HepG2 (cell line): ENCODE measurements around the gene MSI2. TPM values are rescaled to one million over a fixed set of nuclear protein-coding genes. Genes with fewer than 3 reads are reported as not detected.

Experiments used
- ATAC-seq: fragments of 200-7000 bp; cut with Tn5 transposase; 3 replicates; pipeline ENCODE4 v1.9.1; 2020; ENCODE audit warnings: mild to moderate bottlenecking, moderate library complexity
- BruUV-seq: library from RNA; stranded (reverse); fragments of 400-500 nt; replicated peaks from 2 replicates; lab custom pipeline; 2021; lab: Mats Ljungman, UMichigan
- CTCF ChIA-PET: fragments of 300-600 bp; formaldehyde crosslinking; extraction: SDS; loops from one replicate; lab custom pipeline; 2021; ENCODE audit warnings: low total read pairs, inconsistent platforms, low intra/inter-chr PET ratio; lab: Yijun Ruan, JAX
- POLR2A ChIA-PET: fragments of 350-600 bp; sonication (Branson Sonifier 250); formaldehyde crosslinking; loops from one replicate; lab custom pipeline; 2020; ENCODE audit warnings: antibody characterized with exemption, inconsistent platforms; lab: Yijun Ruan, JAX
- DNase-seq: peaks from one replicate; pipeline ENCODE4 v3.0.0-alpha.2; 2015; ENCODE audit warnings: low spot score
- FAIRE-seq: peaks from 3 replicates; lab custom pipeline; 2011; peaks lifted over from hg19 to GRCh38; lab: Jason Lieb, UNC
- H2AFZ ChIP-seq: one replicate; pipeline ENCODE4 v1.6.1; 2011; ENCODE audit warnings: low read length, inconsistent platforms
- H3K27ac ChIP-seq: fragments of 300-600 bp; 3 replicates; pipeline ENCODE4 v1.8.0; 2011; ENCODE audit warnings: mixed run types, mild to moderate bottlenecking, mixed read lengths, low read length, inconsistent platforms; ENCODE audit not compliant: insufficient read depth; ENCODE audit errors: extremely low read length
- H3K27me3 ChIP-seq, 2 experiments: fragments of 200-600 bp in 1 of 2; 2 replicates in 1 of 2; 3 replicates in 1 of 2; pipeline versions ENCODE4 v1.6.0 to v1.8.0; 2011; ENCODE audit warnings: low read length in 2 of 2, mild to moderate bottlenecking in 2 of 2, moderate library complexity in 2 of 2, inconsistent platforms in 1 of 2; ENCODE audit not compliant: insufficient read depth in 2 of 2, control insufficient read depth in 1 of 2
- H3K36me3 ChIP-seq, 2 experiments: fragments of 200-600 bp in 1 of 2; replicated peaks in 1 of 2; 2 replicates in 1 of 2; 3 replicates in 1 of 2; pipeline versions ENCODE4 v1.5.1 to v1.8.0; 2011; ENCODE audit warnings: low read length in 2 of 2, inconsistent platforms in 1 of 2; ENCODE audit not compliant: insufficient read depth in 2 of 2, control insufficient read depth in 1 of 2
- H3K4me1 ChIP-seq: 2 replicates; pipeline ENCODE4 v1.5.1; 2012; ENCODE audit warnings: low read length, inconsistent platforms; ENCODE audit not compliant: insufficient read depth
- H3K4me2 ChIP-seq: 2 replicates; pipeline ENCODE4 v1.6.0; 2011; ENCODE audit warnings: low read depth, low read length, inconsistent platforms
- H3K4me3 ChIP-seq, 3 experiments: fragments of 200-600 bp in 1 of 3; sonication (generic), shearing (Covaris generic) in 1 of 3; replicated peaks in 1 of 3; 2 replicates each; pipeline ENCODE4 v1.5.1; 2011 to 2016; ENCODE audit warnings: low read length in 3 of 3, inconsistent platforms in 2 of 3, low read depth in 2 of 3, mild to moderate bottlenecking in 2 of 3, control low read depth in 1 of 3, mixed read lengths in 1 of 3; ENCODE audit not compliant: insufficient read depth in 1 of 3
- H3K79me2 ChIP-seq: one replicate; pipeline ENCODE4 v1.6.1; 2011; ENCODE audit warnings: low read length, inconsistent platforms; ENCODE audit not compliant: insufficient read depth
- H3K9ac ChIP-seq: 2 replicates; pipeline ENCODE4 v1.6.0; 2011; ENCODE audit warnings: mild to moderate bottlenecking, low read depth, low read length, inconsistent platforms; ENCODE audit not compliant: insufficient read depth
- H3K9me3 ChIP-seq: 2 replicates; pipeline ENCODE4 v1.5.1; 2012; ENCODE audit warnings: mild to moderate bottlenecking, low read length
- H4K20me1 ChIP-seq: 2 replicates; pipeline ENCODE4 v1.6.0; 2011; ENCODE audit warnings: inconsistent platforms, mild to moderate bottlenecking, low read length, moderate library complexity; ENCODE audit not compliant: insufficient read depth
- FOXA1 ChIP-seq, 2 experiments: fragments of 450-650 bp in 1 of 2; sonication (generic) in 1 of 2; formaldehyde crosslinking in 1 of 2; IDR thresholded peaks; 2 replicates each; pipeline versions ENCODE4 v1.4.0 to v1.6.1; 2016 to 2020; ENCODE audit warnings: missing genetic modification reagents in 1 of 2
- FOXA3 ChIP-seq: IDR thresholded peaks from 2 replicates; pipeline ENCODE4 v1.6.1; 2016; ENCODE audit warnings: missing genetic modification reagents, missing compliant biosample characterization
- ZBTB38 ChIP-seq: sonication (generic); formaldehyde crosslinking; IDR thresholded peaks from 2 replicates; pipeline ENCODE4 v1.5.1; 2020; ENCODE audit warnings: mild to moderate bottlenecking, missing genetic modification reagents
- ZNF260 ChIP-seq: sonication (generic); formaldehyde crosslinking; IDR thresholded peaks from 2 replicates; pipeline ENCODE4 v1.4.0; 2020; ENCODE audit warnings: missing genetic modification reagents, low read depth, mild to moderate bottlenecking, borderline replicate concordance
- ZNF776 ChIP-seq: sonication (generic); formaldehyde crosslinking; IDR thresholded peaks from 2 replicates; pipeline ENCODE4 v1.4.0; 2020; ENCODE audit warnings: mild to moderate bottlenecking, missing genetic modification reagents
- WGBS: methylation state at CpG from one replicate; pipeline ENCODE4 v1.1.6; 2017; ENCODE audit warnings: low lambda C conversion rate; 5-methylcytosine and 5-hydroxymethylcytosine counted together
- in situ Hi-C: cut with HindIII; loops from 2 replicates; pipeline ENCODE4 v1.10.0; 2017; ENCODE audit warnings: low pct_unique_long_range_greater_than_20kb; ENCODE audit not compliant: extremely low pct_ligation_motif_present
- intact Hi-C: fragments of 100-400 bp; cut with micrococcal nuclease; formaldehyde crosslinking; loops from one replicate; pipeline ENCODE4 v1.10.0; 2022; ENCODE audit not compliant: unreplicated experiment
- polyA plus RNA-seq, 8 experiments: library from polyadenylated mRNA; depleted of rRNA in 3 of 8; stranded (reverse) in 7 of 8; unstranded in 1 of 8; fragments of >200 nt; fragmentation: Illumina TruSeq in 4 of 8; extraction: Trizol in 4 of 8; gene quantifications; 2 replicates each; pipeline versions ENCODE4 v1.2.1 to v1.2.3, GENCODE V29; 2011 to 2016; ENCODE audit warnings: low read depth in 4 of 8, missing spikeins in 1 of 8, mixed read lengths in 1 of 8; ENCODE audit not compliant: insufficient read depth in 1 of 8
- total RNA-seq, 5 experiments: library from RNA; depleted of rRNA; stranded (reverse); fragments of >200 nt; fragmentation: Illumina TruSeq; extraction: Trizol; gene quantifications; 2 replicates each; pipeline ENCODE4 v1.2.3, GENCODE V29; 2016; ENCODE audit warnings: low read depth in 1 of 5
- TF ChIP-seq, protein P1 (sequence below): sonication (generic); formaldehyde crosslinking; IDR thresholded peaks from 2 replicates; pipeline ENCODE4 v1.4.0; 2020; ENCODE audit warnings: missing genetic modification reagents
- TF ChIP-seq, protein P2 (sequence below): IDR thresholded peaks from 2 replicates; pipeline ENCODE4 v1.6.1; 2016; ENCODE audit warnings: missing compliant biosample characterization, missing genetic modification reagents, borderline replicate concordance
- TF ChIP-seq, protein P3 (sequence below): sonication (generic); formaldehyde crosslinking; IDR thresholded peaks from 2 replicates; pipeline ENCODE4 v1.4.0; 2020; ENCODE audit warnings: missing genetic modification reagents
- TF ChIP-seq, protein P4 (sequence below): sonication (generic); formaldehyde crosslinking; IDR thresholded peaks from 2 replicates; pipeline ENCODE4 v1.4.0; 2020; ENCODE audit warnings: low read depth, mild to moderate bottlenecking, missing genetic modification reagents
- TF ChIP-seq, protein P5 (sequence below): sonication (generic); formaldehyde crosslinking; IDR thresholded peaks from 2 replicates; pipeline ENCODE4 v1.5.1; 2020; ENCODE audit warnings: mild to moderate bottlenecking, missing genetic modification reagents, moderate library complexity

The MSI2 gene
- total and polyA plus RNA-seq, 2 of the 13 experiments (the other 11 are each of a cell fraction or from before 2014, with no cell fraction given), result 77.5 to 78.4 TPM

DNA sequence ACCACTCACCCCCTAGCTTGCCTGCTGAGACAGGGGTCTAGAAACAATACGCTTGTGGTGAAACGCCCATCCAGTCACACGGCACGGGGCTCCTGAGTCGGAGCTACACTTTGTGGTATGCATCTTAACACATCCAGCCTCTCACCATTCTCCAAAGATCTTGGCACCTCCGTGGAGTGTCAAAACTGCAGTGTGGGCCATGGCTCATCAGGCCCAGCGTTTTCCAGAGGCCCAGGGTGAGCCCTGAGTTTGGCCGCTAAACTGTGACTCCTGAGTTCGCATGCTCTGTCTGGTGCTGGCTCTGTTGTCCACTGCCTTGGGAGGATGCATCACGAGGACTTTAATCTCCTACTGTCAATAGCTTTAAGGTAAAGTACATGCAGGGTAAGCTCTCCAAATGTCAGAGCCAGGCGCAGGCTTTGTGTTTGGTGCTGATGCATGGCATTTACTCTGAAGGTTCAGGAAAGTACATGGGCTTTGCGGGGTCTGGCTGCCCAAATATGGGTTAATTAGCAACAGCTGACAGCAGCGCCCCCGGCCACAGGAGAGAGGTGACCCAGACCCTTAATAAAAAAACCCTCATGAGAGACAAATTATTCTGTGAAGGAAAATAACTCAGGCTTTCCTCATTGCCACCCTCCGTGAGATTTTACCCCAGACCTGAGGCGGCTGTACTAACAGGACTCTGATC, 370.3 kb downstream of the MSI2 start:
- POLR2A ChIA-PET, result no interaction called here
- Histone ChIP-seq H3K9me3 (no peaks in the 10 kb centered on the region), H3K9ac (no peak overlapping the region), H3K36me3 (peaks cover 34 to 71% of the 10 kb centered on the region in 2 experiments), H3K27ac (peak overlapping the region; percentile 4), H2AFZ (no peak overlapping the region), H3K4me3 (no peak overlapping the region), H3K4me2 (no peak overlapping the region), H3K4me1 (peaks cover 17% of the 10 kb centered on the region), H3K79me2 (no peaks in the 10 kb centered on the region), H3K27me3 (no peaks in the 10 kb centered on the region), H4K20me1 (no peaks in the 10 kb centered on the region; the same call in 1 of the 2 replicates)
- peak; percentile 73 for ATAC-seq
- in situ Hi-C loops, result no loop called here
- CTCF ChIA-PET, result no interaction called here
- WGBS, result 85% methylated on average over 16 of the region's 16 CpGs
- intact Hi-C loops, result no loop called here
- BruUV-seq, result no TSS peak
- DNase-seq, result peak; percentile 21
- FAIRE-seq, result peak; percentile 56
- TF ChIP-seq, protein P1, sequence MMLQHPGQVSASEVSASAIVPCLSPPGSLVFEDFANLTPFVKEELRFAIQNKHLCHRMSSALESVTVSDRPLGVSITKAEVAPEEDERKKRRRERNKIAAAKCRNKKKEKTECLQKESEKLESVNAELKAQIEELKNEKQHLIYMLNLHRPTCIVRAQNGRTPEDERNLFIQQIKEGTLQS (CRISPR knock-in tag), result no peak
- TF ChIP-seq, protein P2, sequence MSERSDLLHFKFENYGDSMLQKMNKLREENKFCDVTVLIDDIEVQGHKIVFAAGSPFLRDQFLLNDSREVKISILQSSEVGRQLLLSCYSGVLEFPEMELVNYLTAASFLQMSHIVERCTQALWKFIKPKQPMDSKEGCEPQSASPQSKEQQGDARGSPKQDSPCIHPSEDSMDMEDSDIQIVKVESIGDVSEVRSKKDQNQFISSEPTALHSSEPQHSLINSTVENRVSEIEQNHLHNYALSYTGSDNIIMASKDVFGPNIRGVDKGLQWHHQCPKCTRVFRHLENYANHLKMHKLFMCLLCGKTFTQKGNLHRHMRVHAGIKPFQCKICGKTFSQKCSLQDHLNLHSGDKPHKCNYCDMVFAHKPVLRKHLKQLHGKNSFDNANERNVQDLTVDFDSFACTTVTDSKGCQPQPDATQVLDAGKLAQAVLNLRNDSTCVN, result no peak
- no peak for TF ChIP-seq ZNF776 (CRISPR knock-in tag)
- TF ChIP-seq, protein P3, sequence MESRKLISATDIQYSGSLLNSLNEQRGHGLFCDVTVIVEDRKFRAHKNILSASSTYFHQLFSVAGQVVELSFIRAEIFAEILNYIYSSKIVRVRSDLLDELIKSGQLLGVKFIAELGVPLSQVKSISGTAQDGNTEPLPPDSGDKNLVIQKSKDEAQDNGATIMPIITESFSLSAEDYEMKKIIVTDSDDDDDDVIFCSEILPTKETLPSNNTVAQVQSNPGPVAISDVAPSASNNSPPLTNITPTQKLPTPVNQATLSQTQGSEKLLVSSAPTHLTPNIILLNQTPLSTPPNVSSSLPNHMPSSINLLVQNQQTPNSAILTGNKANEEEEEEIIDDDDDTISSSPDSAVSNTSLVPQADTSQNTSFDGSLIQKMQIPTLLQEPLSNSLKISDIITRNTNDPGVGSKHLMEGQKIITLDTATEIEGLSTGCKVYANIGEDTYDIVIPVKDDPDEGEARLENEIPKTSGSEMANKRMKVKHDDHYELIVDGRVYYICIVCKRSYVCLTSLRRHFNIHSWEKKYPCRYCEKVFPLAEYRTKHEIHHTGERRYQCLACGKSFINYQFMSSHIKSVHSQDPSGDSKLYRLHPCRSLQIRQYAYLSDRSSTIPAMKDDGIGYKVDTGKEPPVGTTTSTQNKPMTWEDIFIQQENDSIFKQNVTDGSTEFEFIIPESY (CRISPR knock-in tag), result peak; percentile 88
- TF ChIP-seq, protein P4, sequence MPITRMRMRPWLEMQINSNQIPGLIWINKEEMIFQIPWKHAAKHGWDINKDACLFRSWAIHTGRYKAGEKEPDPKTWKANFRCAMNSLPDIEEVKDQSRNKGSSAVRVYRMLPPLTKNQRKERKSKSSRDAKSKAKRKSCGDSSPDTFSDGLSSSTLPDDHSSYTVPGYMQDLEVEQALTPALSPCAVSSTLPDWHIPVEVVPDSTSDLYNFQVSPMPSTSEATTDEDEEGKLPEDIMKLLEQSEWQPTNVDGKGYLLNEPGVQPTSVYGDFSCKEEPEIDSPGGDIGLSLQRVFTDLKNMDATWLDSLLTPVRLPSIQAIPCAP (CRISPR knock-in tag), result no peak
- TF ChIP-seq ZNF260, result no peak
- TF ChIP-seq, protein P5, sequence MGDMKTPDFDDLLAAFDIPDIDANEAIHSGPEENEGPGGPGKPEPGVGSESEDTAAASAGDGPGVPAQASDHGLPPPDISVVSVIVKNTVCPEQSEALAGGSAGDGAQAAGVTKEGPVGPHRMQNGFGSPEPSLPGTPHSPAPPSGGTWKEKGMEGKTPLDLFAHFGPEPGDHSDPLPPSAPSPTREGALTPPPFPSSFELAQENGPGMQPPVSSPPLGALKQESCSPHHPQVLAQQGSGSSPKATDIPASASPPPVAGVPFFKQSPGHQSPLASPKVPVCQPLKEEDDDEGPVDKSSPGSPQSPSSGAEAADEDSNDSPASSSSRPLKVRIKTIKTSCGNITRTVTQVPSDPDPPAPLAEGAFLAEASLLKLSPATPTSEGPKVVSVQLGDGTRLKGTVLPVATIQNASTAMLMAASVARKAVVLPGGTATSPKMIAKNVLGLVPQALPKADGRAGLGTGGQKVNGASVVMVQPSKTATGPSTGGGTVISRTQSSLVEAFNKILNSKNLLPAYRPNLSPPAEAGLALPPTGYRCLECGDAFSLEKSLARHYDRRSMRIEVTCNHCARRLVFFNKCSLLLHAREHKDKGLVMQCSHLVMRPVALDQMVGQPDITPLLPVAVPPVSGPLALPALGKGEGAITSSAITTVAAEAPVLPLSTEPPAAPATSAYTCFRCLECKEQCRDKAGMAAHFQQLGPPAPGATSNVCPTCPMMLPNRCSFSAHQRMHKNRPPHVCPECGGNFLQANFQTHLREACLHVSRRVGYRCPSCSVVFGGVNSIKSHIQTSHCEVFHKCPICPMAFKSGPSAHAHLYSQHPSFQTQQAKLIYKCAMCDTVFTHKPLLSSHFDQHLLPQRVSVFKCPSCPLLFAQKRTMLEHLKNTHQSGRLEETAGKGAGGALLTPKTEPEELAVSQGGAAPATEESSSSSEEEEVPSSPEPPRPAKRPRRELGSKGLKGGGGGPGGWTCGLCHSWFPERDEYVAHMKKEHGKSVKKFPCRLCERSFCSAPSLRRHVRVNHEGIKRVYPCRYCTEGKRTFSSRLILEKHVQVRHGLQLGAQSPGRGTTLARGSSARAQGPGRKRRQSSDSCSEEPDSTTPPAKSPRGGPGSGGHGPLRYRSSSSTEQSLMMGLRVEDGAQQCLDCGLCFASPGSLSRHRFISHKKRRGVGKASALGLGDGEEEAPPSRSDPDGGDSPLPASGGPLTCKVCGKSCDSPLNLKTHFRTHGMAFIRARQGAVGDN (CRISPR knock-in tag), result peak; percentile 68
- no peak for TF ChIP-seq FOXA1 (IDR thresholded peaks at IDR 0.05)
- TF ChIP-seq FOXA1 (CRISPR knock-in tag; IDR thresholded peaks at IDR 0.05), result peak; percentile 20; the same call in 1 of the 2 replicates
- peak; percentile 92 for TF ChIP-seq ZBTB38 (CRISPR knock-in tag)
- TF ChIP-seq FOXA3, result 0 out of 2 replicates have a peak, but pooled peaks have one; percentile 17
